Measurements from ENCODE around the gene MTF1.

DNA sequence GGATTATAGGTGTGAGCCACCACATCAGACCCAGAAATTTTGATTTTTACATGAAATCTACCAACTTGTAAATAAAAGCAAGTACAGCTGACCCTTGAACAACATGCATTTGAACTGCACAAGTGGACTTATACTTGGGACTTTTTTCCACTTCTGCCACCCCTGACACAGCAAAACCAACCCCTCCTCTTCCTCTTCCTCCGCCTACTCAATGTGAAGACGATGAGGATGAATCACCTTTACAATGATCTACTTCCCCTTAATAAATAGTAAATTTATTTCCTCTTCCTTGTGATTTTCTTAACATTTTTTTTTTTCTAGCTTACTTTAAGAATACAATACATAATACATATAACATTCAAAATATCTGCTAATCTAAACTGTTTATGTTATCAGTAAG is 33.9 kb downstream of the MTF1 start:
- TF ChIP-seq, protein P1, sequence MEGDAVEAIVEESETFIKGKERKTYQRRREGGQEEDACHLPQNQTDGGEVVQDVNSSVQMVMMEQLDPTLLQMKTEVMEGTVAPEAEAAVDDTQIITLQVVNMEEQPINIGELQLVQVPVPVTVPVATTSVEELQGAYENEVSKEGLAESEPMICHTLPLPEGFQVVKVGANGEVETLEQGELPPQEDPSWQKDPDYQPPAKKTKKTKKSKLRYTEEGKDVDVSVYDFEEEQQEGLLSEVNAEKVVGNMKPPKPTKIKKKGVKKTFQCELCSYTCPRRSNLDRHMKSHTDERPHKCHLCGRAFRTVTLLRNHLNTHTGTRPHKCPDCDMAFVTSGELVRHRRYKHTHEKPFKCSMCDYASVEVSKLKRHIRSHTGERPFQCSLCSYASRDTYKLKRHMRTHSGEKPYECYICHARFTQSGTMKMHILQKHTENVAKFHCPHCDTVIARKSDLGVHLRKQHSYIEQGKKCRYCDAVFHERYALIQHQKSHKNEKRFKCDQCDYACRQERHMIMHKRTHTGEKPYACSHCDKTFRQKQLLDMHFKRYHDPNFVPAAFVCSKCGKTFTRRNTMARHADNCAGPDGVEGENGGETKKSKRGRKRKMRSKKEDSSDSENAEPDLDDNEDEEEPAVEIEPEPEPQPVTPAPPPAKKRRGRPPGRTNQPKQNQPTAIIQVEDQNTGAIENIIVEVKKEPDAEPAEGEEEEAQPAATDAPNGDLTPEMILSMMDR (IDR thresholded peaks at IDR 0.05): no peak
- TF ChIP-seq POLR2AphosphoS5 (IDR thresholded peaks at IDR 0.05): no peak
- TF ChIP-seq EP300 (IDR thresholded peaks at IDR 0.05): no peak
